ENCODE measurements around the gene USB1.

Gene USB1

GRCh38 chr16:57996406-57997175, 4.6 kb upstream of the USB1 start:
- no peak for DNase-seq

GRCh38 chr16:57997176-57997527, 4.1 kb upstream of the USB1 start:
- no peak for DNase-seq

DNA sequence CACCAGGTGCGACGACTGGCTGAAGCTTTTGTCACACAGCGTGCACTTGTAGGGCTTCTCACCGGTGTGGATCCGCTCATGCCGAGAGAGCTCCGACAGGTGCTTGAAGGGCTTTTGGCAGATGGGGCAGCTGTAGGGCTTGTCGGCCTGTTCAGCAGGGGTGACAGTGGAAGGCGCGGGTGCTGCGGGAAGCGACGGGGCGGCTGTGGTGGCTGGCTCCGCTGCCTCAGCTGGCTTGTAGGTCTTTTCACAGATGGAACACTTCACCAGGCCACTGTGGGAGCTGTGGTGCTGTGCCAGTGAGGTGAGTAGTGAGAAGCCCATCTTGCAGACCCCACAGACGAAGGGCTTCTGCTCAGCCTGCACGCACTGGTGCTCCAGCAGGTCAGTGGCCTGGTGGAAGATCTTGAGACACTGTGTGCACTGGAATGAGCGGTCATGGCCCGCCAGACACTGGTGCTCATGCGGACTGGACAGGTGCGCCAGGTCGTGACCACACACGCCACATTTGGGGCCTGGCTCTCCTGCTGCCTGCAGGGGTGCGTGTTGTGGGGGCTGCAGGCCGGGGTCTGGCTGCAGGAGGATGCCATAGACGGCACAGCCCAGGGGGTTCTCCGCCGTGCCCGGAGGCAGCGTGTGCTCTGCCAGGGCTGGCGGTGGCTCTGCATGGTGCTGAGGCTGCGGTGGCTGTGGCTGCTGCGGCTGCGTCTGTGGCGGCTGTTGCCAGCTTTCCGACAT, 3.5 kb upstream of the USB1 start:
- DNase-seq, result no peak

DNA sequence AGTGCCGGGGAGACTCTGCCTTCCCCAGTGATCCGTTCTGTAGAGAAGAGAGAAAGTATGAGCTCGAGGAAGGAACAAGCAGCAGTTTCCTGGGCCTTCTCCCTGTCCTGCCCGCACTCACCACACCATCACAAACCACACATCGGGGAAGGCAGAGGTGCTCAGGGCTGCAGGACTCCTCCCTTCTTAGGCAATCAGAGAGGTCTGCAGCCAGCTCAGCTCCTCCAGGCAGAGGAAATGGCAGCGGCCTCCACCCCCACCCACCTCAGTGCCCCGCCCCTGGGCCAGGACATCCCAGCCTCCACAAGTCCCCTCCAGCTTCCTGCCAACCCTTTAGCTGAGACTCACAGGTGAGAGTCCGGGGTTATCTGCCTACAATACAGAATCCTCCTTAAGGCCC, 2.7 kb upstream of the USB1 start:
- no peak for DNase-seq

- DNase-seq, result no peak
Measured at GRCh38 chr16:57998992-57999365, 2.2 kb upstream of the USB1 start.

DNA sequence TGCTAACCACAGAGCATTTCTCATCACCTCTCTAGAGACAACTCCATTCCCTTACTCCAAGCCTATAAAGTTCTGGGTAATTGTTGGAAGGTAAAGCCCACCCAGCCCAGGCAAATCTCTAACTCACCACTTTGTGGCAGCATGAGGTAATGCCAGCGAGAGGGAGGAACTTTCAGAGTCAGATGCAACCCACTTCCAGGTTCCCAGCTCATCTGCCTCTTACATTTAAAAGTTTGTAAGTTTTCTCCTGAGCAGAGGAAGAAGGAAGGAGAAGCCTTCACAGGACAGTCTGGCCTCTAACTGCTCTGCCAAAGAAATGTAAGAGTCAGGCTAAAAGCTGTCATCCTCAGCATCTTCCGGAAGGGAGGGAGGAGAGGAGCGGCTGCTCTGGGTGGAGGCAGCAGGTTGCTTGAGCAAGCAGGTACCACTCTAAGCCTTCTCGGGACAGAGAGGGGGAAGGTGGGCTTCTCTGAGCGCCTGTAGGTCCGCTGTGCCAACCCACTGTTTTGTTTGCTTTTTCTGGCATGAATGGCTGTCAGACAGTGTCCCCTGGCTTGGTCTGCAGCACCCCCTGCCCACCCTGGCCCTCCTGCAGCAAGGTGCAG, 1.7 kb upstream of the USB1 start:
- DNase-seq, result peak; percentile 35

GRCh38 chr16:57999971-58000705, 1.1 kb upstream of the USB1 start, which contains the start of gene ZNF319:
Gene ZNF319, minus strand, starts transcription at chr16:58000672. Its CDS starts 2,407 bp downstream, at chr16:57998265.
- peak; percentile 31 for DNase-seq

- DNase-seq, result no peak
Measured at GRCh38 chr16:58001781-58002415, 691 bp downstream of the USB1 start.

GRCh38 chr16:58002416-58002800, 1.2 kb downstream of the USB1 start:
- no peak for DNase-seq

DNA sequence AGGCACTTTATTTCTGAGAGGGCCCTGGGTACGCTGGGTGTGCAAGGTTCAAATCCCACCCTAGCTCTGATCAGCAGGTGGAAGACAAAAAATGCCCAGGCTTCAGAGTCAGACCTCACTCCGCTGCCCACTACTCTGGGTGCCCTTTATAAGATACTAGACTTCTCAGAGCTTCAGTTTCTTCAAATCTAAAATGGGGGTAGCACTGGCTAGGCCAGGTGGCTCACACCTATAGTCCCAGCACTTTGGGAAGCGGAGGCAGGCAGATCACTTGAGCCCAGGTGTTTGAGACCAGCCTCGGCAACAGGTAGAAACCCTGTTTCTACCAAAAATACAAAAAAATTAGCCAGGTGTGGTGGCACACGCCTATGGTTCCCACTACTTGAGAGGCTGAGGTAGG, 1.7 kb downstream of the USB1 start:
- no peak for DNase-seq

GRCh38 chr16:58004736-58005135, 3.5 kb downstream of the USB1 start:
- peak; percentile 70 for DNase-seq

GRCh38 chr16:58009856-58010416, 8.7 kb downstream of the USB1 start:
- DNase-seq, result no peak

DNA sequence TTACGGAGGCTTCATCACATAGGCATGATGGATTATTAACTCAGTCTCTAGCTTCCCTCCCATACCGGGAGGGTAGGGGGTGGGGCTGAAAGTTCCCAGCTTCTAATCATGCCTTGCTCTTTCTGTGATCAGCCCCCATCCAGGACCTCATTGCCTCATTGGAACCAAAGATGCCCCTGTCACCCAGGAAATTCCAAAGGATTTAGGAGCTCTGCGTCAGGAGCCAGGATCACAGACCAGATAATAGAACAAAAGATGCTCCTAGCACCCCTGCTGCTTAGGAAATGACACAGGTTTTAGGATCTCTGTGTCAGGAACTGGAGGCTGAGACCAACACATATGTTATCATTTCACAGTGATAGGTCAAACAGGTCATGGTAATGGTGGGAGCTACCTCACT, 9.7 kb downstream of the USB1 start:
- DNase-seq, result no peak

GRCh38 chr16:58011652-58012051, 10.4 kb downstream of the USB1 start:
- peak; percentile 61 for DNase-seq

DNA sequence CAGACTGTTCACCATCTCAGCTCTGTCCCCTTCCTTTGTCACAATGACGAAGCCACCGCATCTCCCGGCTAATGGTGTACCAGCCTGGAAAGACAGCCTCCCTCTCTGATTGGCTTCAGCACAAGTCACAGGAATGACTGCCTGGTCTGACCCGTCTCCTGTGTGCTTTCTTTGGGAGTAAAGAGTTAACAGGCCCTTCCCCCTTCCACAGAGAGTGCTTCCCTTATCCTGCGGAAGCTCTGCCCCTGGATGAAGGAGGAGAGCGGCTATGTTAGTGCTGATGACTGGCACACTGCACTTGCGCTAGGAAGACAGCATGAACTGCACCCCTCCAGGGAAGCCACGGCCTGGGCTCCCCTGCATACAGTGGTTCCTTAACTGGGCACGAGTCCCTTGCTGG, 11.3 kb downstream of the USB1 start:
- DNase-seq, result no peak

- no peak for DNase-seq
Measured at GRCh38 chr16:58013201-58013956, 12.2 kb downstream of the USB1 start.

DNA sequence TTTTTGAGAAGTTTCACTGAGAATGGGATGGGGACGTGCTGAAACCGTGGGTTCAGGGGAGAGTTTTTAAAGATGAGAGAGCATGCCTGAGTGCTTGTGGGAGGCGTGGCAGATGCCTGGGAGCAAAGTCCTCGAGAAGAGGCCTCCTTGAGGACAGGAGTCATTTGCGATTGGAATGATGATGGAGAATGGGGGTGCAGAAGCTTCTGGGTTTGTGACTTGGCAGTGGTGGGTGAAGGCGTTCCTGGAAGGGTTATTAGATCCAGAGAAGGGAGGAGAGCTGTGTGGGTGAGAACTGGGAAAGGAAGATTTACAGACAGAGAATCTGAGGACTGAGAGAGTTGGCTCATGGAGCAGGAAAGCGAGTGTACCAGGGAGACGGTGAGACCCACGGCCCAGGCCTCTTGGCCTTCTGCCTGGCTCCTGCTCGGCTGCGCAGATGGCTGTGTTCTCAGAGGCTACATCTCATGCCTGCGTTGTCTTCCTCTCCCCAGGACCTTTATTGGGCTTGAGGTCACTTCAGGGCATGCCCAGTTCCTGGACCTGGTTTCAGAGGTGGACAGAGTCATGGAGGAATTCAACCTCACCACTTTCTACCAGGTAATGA, 15.7 kb downstream of the USB1 start:
- DNase-seq, result no peak

- DNase-seq, result no peak
Measured at GRCh38 chr16:58018803-58019202, 17.6 kb downstream of the USB1 start.

- DNase-seq, result no peak
Measured at GRCh38 chr16:58019866-58020538, 18.8 kb downstream of the USB1 start.

GRCh38 chr16:58020628-58021521, 19.7 kb downstream of the USB1 start:
- DNase-seq, result peak; percentile 12

All from kidney glomerular epithelial cell (primary cell).